ENCODE results near the gene OR56A4. TPM values are rescaled to one million over a fixed set of nuclear protein-coding genes. Genes with fewer than 3 reads are reported as not detected.

OR56A4 gene
- total RNA-seq (2014; rRNA removed; shearing (Covaris generic)), result not detected in 2 replicates

GRCh38 chr11:6006846-6007245 is at the start of gene OR56A4:
OR56A4 (minus strand) TSS chr11:6006946; CDS start chr11:6002992, 3,954 bp downstream.
- Histone ChIP-seq H3K9me3 (replicated peaks) (no peaks in the 10 kb centered on the region), H3K36me3 (no peaks in the 10 kb centered on the region), H3K4me1 (replicated peaks) (no peaks in the 10 kb centered on the region), H3K27ac (no peak within 1 kb of the TSS), H3K4me3 (no peak within 1 kb of the TSS), H3K27me3 (replicated peaks) (no peaks in the 10 kb centered on the region)
- DNase-seq (ENCODE audit: low read depth in 1 of 2, low spot score in 2 of 2), result no peak

- no peak overlapping the region for H3K27ac ChIP-seq
- H3K9me3 ChIP-seq (replicated peaks), result no peaks in the 10 kb centered on the region
- no peaks in the 10 kb centered on the region for H3K4me1 ChIP-seq (replicated peaks)
- no peak for DNase-seq (ENCODE audit: low read depth in 1 of 2, low spot score in 2 of 2)
- H3K27me3 ChIP-seq (replicated peaks), result no peaks in the 10 kb centered on the region
- H3K36me3 ChIP-seq, result no peaks in the 10 kb centered on the region
- H3K4me3 ChIP-seq, result no peak overlapping the region
Observed at GRCh38 chr11:6055569-6055968, 48.8 kb upstream of the OR56A4 start.

- H3K4me1 ChIP-seq (replicated peaks), result no peaks in the 10 kb centered on the region
- no peaks in the 10 kb centered on the region for H3K36me3 ChIP-seq
- H3K27ac ChIP-seq, result no peak overlapping the region
- H3K9me3 ChIP-seq (replicated peaks), result no peaks in the 10 kb centered on the region
- DNase-seq (ENCODE audit: low read depth in 1 of 2, low spot score in 2 of 2), result no peak
- no peaks in the 10 kb centered on the region for H3K27me3 ChIP-seq (replicated peaks)
- no peak overlapping the region for H3K4me3 ChIP-seq
Observed at GRCh38 chr11:6052374-6052773, 45.6 kb upstream of the OR56A4 start.

- DNase-seq (ENCODE audit: low read depth in 1 of 2, low spot score in 2 of 2), result no peak
Observed at GRCh38 chr11:6040874-6041273, 34.1 kb upstream of the OR56A4 start.

GRCh38 chr11:6030708-6031405 is 24.1 kb upstream of the OR56A4 start, which contains the start of gene OR56A1:
OR56A1 (minus strand) TSS chr11:6030758; CDS start chr11:6027692, 3,066 bp downstream.
- no peaks in the 10 kb centered on the region for H3K4me1 ChIP-seq (replicated peaks)
- no peak within 1 kb of the TSS for H3K4me3 ChIP-seq
- no peaks in the 10 kb centered on the region for H3K27me3 ChIP-seq (replicated peaks)
- H3K27ac ChIP-seq, result no peak within 1 kb of the TSS
- no peaks in the 10 kb centered on the region for H3K36me3 ChIP-seq
- H3K9me3 ChIP-seq (replicated peaks), result no peaks in the 10 kb centered on the region
- DNase-seq (ENCODE audit: low read depth in 1 of 2, low spot score in 2 of 2), result no peak

More at GRCh38 chr11:6040874-6041273, 34.1 kb upstream of the OR56A4 start:
- no peak overlapping the region for H3K4me3 ChIP-seq
- no peaks in the 10 kb centered on the region for H3K27me3 ChIP-seq (replicated peaks)
- H3K27ac ChIP-seq, result no peak overlapping the region
- no peaks in the 10 kb centered on the region for H3K4me1 ChIP-seq (replicated peaks)
- no peaks in the 10 kb centered on the region for H3K36me3 ChIP-seq
- H3K9me3 ChIP-seq (replicated peaks), result no peaks in the 10 kb centered on the region

GRCh38 chr11:6027501-6027900 is 20.8 kb upstream of the OR56A4 start:
- Histone ChIP-seq H3K4me1 (replicated peaks) (no peaks in the 10 kb centered on the region), H3K4me3 (no peak overlapping the region), H3K36me3 (no peaks in the 10 kb centered on the region), H3K9me3 (replicated peaks) (no peaks in the 10 kb centered on the region), H3K27me3 (replicated peaks) (no peaks in the 10 kb centered on the region), H3K27ac (no peak overlapping the region)
- DNase-seq (ENCODE audit: low read depth in 1 of 2, low spot score in 2 of 2), result no peak

GRCh38 chr11:6025056-6025455 is 18.3 kb upstream of the OR56A4 start:
- Histone ChIP-seq H3K27me3 (replicated peaks) (no peaks in the 10 kb centered on the region), H3K9me3 (replicated peaks) (no peaks in the 10 kb centered on the region), H3K4me3 (no peak overlapping the region), H3K36me3 (no peaks in the 10 kb centered on the region), H3K27ac (no peak overlapping the region), H3K4me1 (replicated peaks) (no peaks in the 10 kb centered on the region)
- no peak for DNase-seq (ENCODE audit: low read depth in 1 of 2, low spot score in 2 of 2)

- Histone ChIP-seq H3K27ac (no peak overlapping the region), H3K27me3 (replicated peaks) (no peaks in the 10 kb centered on the region), H3K4me1 (replicated peaks) (no peaks in the 10 kb centered on the region), H3K36me3 (no peaks in the 10 kb centered on the region), H3K9me3 (replicated peaks) (no peaks in the 10 kb centered on the region), H3K4me3 (no peak overlapping the region)
- peak in 1 of 2 experiments; percentile 1 for DNase-seq (ENCODE audit: low read depth in 1 of 2, low spot score in 2 of 2)
Observed at GRCh38 chr11:6022956-6023355, 16.2 kb upstream of the OR56A4 start.

GRCh38 chr11:6013042-6013441 is 6.3 kb upstream of the OR56A4 start:
- Histone ChIP-seq H3K36me3 (no peaks in the 10 kb centered on the region), H3K9me3 (replicated peaks) (no peaks in the 10 kb centered on the region), H3K27ac (no peak overlapping the region), H3K4me3 (no peak overlapping the region), H3K27me3 (replicated peaks) (no peaks in the 10 kb centered on the region), H3K4me1 (replicated peaks) (no peaks in the 10 kb centered on the region)
- no peak for DNase-seq (ENCODE audit: low read depth in 1 of 2, low spot score in 2 of 2)

- Histone ChIP-seq H3K4me1 (replicated peaks) (no peaks in the 10 kb centered on the region), H3K27me3 (replicated peaks) (no peaks in the 10 kb centered on the region), H3K27ac (no peak overlapping the region), H3K4me3 (no peak overlapping the region), H3K9me3 (replicated peaks) (no peaks in the 10 kb centered on the region), H3K36me3 (no peaks in the 10 kb centered on the region)
- no peak for DNase-seq (ENCODE audit: low read depth in 1 of 2, low spot score in 2 of 2)
Observed at GRCh38 chr11:6012035-6012668, 5.4 kb upstream of the OR56A4 start.

GRCh38 chr11:6006395-6006794 is 351 bp downstream of the OR56A4 start:
- Histone ChIP-seq H3K27me3 (replicated peaks) (no peaks in the 10 kb centered on the region), H3K9me3 (replicated peaks) (no peaks in the 10 kb centered on the region), H3K36me3 (no peaks in the 10 kb centered on the region), H3K4me1 (replicated peaks) (no peaks in the 10 kb centered on the region), H3K27ac (no peak overlapping the region), H3K4me3 (no peak overlapping the region)
- DNase-seq (ENCODE audit: low read depth in 1 of 2, low spot score in 2 of 2), result no peak

GRCh38 chr11:6002202-6002699 is 4.5 kb downstream of the OR56A4 start:
- no peaks in the 10 kb centered on the region for H3K36me3 ChIP-seq
- no peaks in the 10 kb centered on the region for H3K4me1 ChIP-seq (replicated peaks)
- no peaks in the 10 kb centered on the region for H3K27me3 ChIP-seq (replicated peaks)
- no peak overlapping the region for H3K4me3 ChIP-seq
- no peak overlapping the region for H3K27ac ChIP-seq
- H3K9me3 ChIP-seq (replicated peaks), result no peaks in the 10 kb centered on the region
- DNase-seq (ENCODE audit: low read depth in 1 of 2, low spot score in 2 of 2), result no peak

GRCh38 chr11:5994791-5995190 is 12.0 kb downstream of the OR56A4 start:
- no peak overlapping the region for H3K27ac ChIP-seq
- no peaks in the 10 kb centered on the region for H3K4me1 ChIP-seq (replicated peaks)
- DNase-seq (ENCODE audit: low read depth in 1 of 2, low spot score in 2 of 2), result no peak
- H3K9me3 ChIP-seq (replicated peaks), result no peaks in the 10 kb centered on the region
- H3K36me3 ChIP-seq, result no peaks in the 10 kb centered on the region
- H3K27me3 ChIP-seq (replicated peaks), result no peaks in the 10 kb centered on the region
- no peak overlapping the region for H3K4me3 ChIP-seq

- no peak for DNase-seq (ENCODE audit: low read depth in 1 of 2, low spot score in 2 of 2)
- H3K27ac ChIP-seq, result no peak overlapping the region
- H3K27me3 ChIP-seq (replicated peaks), result no peaks in the 10 kb centered on the region
- no peak overlapping the region for H3K4me3 ChIP-seq
- no peaks in the 10 kb centered on the region for H3K9me3 ChIP-seq (replicated peaks)
- no peaks in the 10 kb centered on the region for H3K4me1 ChIP-seq (replicated peaks)
- no peaks in the 10 kb centered on the region for H3K36me3 ChIP-seq
Observed at GRCh38 chr11:5992604-5993251, 14.0 kb downstream of the OR56A4 start.

Measured in SJSA1 (cell line).